NT2/D1 (cell line): ENCODE measurements around the gene TBC1D22A.

Source experiments
- DNase-seq: peaks from one replicate; pipeline ENCODE4 v3.0.0-alpha.2; 2011; ENCODE audit warnings: low read depth, low spot score
- H3K27me3 ChIP-seq: 2 replicates; pipeline ENCODE4 v1.6.0; 2011; ENCODE audit warnings: mild to moderate bottlenecking; ENCODE audit not compliant: insufficient read length, insufficient read depth
- H3K36me3 ChIP-seq: 2 replicates; pipeline ENCODE4 v1.6.1; 2011; ENCODE audit warnings: mild to moderate bottlenecking, low read length, mixed read lengths; ENCODE audit not compliant: insufficient read depth, insufficient read length
- H3K4me1 ChIP-seq: 2 replicates; pipeline ENCODE4 v1.5.1; 2011; ENCODE audit not compliant: insufficient read depth, insufficient read length
- H3K4me3 ChIP-seq: 2 replicates; pipeline ENCODE4 v1.5.1; 2011; ENCODE audit warnings: low read depth; ENCODE audit not compliant: insufficient read length
- H3K9ac ChIP-seq: 2 replicates; pipeline ENCODE4 v1.6.0; 2011; ENCODE audit warnings: low read depth; ENCODE audit not compliant: insufficient read length
- H3K9me3 ChIP-seq: 2 replicates; pipeline ENCODE4 v1.5.1; 2011; ENCODE audit warnings: mild to moderate bottlenecking, low read length; ENCODE audit not compliant: insufficient read depth
- SUZ12 ChIP-seq: IDR thresholded peaks from 2 replicates; pipeline ENCODE4 v1.6.1; 2011; ENCODE audit not compliant: insufficient read length, insufficient read depth; ENCODE audit errors: extremely low read depth
- YY1 ChIP-seq: IDR thresholded peaks from 2 replicates; pipeline ENCODE4 v1.6.1; 2011; ENCODE audit not compliant: insufficient read length, insufficient read depth
- ZNF274 ChIP-seq: IDR thresholded peaks from 2 replicates; pipeline ENCODE4 v1.6.1; 2011; ENCODE audit warnings: mild to moderate bottlenecking, low read depth, low read length

TBC1D22A gene

DNA sequence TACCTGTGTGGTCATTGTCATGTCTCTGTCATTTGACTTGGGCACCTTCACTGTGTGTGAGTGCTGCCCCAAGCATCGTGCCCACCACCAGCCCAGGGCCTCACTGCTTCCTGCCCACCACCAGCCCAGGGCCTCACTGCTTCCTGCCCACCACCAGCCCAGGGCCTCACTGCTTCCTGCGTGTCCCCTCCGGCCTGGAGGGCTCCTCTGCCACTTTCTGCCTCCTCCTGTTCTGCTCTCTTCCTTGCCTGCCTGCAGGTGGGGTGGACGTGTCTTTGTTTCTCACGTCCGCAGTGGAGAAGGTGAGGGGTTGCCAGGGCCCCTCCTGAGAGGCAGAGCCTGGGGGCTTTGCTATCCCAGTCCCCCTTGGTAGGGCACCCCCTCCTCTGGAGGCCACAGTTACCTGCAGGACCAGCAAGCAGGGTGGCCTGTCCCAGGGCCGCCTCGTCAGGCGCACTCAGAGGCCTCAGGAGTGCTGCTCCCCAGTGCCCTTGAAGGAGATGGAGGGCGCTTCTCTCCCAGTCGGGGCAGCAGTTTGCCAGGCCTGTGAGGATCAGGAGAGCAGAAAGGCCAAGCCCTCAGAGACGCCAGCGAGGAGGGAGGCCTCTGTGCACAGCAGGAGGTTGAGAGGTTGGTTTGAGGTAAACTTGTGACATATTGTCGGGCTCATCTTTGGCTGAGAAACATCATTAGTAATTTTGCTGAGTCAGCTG lies 290.7 kb downstream of the TBC1D22A start:
- no peak for DNase-seq
- Histone ChIP-seq H3K36me3 (peaks cover 7% of the 10 kb centered on the region), H3K4me1 (peaks cover 14% of the 10 kb centered on the region), H3K9me3 (no peaks in the 10 kb centered on the region), H3K9ac (no peak overlapping the region), H3K27me3 (no peaks in the 10 kb centered on the region), H3K4me3 (no peak overlapping the region)
- TF ChIP-seq SUZ12 (no peak), YY1 (no peak)

DNA sequence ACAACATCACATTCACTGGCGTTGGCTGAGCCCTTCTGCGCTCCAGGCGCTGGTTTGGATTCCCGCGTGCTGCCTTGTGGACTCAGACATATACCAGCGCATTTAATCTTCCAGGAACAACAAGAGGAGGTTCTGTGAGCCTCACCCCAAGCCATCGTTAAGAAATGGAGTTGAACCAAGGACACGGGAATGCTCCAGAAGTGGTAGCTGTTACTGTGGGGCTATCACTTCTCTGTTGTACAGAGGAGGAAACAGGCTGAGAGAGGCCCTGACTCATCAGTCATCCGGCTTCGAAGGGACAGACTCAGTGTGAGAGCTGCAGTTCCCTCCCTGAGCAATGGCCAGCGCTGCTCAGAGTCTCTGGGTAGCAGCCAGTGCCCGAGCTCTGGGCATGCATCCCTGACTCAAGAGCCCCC lies 291.3 kb downstream of the TBC1D22A start:
- Histone ChIP-seq H3K9me3 (no peaks in the 10 kb centered on the region), H3K27me3 (no peaks in the 10 kb centered on the region), H3K4me3 (no peak overlapping the region), H3K4me1 (peaks cover 14% of the 10 kb centered on the region), H3K9ac (no peak overlapping the region), H3K36me3 (peaks cover 7% of the 10 kb centered on the region)
- TF ChIP-seq YY1, result no peak
- TF ChIP-seq SUZ12, result no peak
- no peak for TF ChIP-seq ZNF274
- no peak for DNase-seq

DNA sequence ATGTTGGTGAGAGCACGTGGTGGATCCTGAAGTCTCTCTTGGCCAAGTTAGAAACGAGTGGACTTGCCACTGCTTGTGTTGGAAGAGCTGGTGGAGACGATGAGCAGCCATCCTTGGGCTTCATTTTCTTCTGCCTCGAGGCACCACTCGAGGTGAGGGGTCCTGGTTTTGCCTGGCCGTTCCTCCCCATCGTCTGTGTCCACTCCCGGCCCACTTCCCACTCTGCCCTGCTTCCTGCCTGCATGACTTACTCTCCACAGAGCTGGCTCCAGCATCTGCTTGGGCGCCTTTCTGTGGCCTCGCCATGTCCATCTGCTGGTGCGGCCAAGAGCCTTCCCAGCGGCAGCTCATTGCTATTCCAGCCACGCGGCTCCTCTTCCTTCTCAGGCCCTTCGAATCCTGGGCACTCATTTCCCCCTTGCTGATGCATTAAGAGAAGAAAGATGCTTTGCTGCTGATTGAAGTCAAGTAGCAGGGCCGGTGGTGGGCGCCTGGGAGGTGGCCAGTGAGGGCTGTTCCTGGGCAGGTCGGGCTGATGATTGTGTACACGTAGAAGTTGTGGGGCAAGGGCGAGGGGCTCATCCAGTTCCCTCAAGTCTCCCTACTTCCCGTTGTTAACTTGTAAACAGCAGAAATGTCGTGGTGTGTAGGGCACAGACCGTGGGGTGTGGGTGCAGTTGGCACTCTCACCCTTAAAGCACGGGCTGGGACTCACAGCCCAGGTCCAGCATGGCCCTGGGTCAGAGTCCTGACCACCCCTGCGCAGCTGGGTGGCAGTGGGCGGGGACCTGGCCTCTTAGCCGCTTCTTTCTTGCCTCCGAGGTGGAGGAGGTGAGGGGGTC lies 292.0 kb downstream of the TBC1D22A start:
- no peak overlapping the region for H3K4me3 ChIP-seq
- no peaks in the 10 kb centered on the region for H3K9me3 ChIP-seq
- peaks cover 14% of the 10 kb centered on the region for H3K4me1 ChIP-seq
- H3K9ac ChIP-seq, result no peak overlapping the region
- peaks cover 7% of the 10 kb centered on the region for H3K36me3 ChIP-seq
- H3K27me3 ChIP-seq, result no peaks in the 10 kb centered on the region
- no peak for TF ChIP-seq SUZ12
- TF ChIP-seq YY1, result no peak
- no peak for TF ChIP-seq ZNF274
- no peak for DNase-seq

DNA sequence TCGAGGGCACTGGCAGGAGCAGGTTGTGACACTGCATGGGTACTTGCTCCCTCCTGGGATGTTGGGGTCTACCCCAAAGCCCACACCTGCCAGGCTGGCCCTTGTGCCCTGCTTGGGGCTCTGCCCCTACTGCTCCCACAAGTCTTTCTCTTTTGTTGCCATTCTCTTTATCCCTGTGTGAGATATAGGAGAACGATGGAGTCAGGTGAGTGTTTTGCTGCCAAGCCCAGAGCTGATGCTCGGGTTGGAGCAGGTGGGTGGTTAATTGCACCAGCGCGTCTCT lies 292.6 kb downstream of the TBC1D22A start:
- no peak for DNase-seq
- H3K9me3 ChIP-seq, result no peaks in the 10 kb centered on the region
- TF ChIP-seq ZNF274 (no peak), YY1 (no peak), SUZ12 (no peak)
- H3K4me1 ChIP-seq, result peaks cover 14% of the 10 kb centered on the region
- no peaks in the 10 kb centered on the region for H3K27me3 ChIP-seq
- H3K9ac ChIP-seq, result no peak overlapping the region
- no peak overlapping the region for H3K4me3 ChIP-seq
- H3K36me3 ChIP-seq, result peaks cover 7% of the 10 kb centered on the region

DNA sequence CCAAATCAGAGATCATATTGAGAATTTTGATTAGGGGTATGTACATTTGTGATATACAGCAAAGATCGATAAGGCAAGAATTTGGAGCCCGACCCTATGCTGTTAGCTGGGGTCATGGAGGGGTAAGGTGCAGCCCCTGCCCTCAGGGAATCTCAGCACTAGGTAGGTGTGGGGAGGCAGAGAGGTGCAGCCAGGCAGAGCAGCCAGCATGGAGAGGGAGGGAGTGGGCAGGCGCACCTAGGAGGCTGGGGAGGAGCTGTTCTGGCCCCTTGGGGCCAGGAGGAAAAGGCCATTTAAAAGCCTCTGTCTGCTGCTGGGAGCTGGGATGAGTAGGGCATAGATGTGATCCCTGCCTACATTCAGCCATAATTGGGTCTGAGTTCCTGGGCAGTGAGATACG lies 293.0 kb downstream of the TBC1D22A start:
- TF ChIP-seq SUZ12, result no peak
- TF ChIP-seq ZNF274, result no peak
- TF ChIP-seq YY1, result no peak
- Histone ChIP-seq H3K27me3 (no peaks in the 10 kb centered on the region), H3K9me3 (no peaks in the 10 kb centered on the region), H3K4me1 (peaks cover 14% of the 10 kb centered on the region), H3K36me3 (peaks cover 7% of the 10 kb centered on the region), H3K4me3 (no peak overlapping the region), H3K9ac (no peak overlapping the region)
- DNase-seq, result no peak

DNA sequence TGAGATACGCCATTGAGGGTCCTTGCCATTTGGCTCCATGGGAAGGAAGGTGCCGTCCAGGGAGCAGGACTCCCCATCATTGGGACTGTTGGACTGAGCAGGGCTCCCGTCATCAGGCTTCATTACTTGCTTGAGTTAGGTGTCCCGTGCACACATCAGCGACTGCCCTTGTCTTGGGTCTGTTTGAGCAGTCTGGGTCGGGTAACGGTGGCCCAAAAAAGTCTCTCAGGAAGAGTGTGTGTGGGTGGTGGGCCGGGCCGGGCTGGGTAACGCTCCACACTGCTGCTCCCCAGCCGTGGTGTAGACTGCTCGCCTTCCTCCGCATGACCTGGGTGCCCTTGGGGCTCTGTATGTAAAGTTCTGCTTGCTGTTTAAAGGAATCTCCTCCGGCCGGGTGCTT lies 293.5 kb downstream of the TBC1D22A start:
- H3K36me3 ChIP-seq, result peaks cover 7% of the 10 kb centered on the region
- H3K4me3 ChIP-seq, result no peak overlapping the region
- no peak for TF ChIP-seq ZNF274
- no peak for TF ChIP-seq SUZ12
- TF ChIP-seq YY1, result no peak
- H3K9me3 ChIP-seq, result no peaks in the 10 kb centered on the region
- H3K27me3 ChIP-seq, result no peaks in the 10 kb centered on the region
- no peak for DNase-seq
- peaks cover 14% of the 10 kb centered on the region for H3K4me1 ChIP-seq
- H3K9ac ChIP-seq, result no peak overlapping the region

DNA sequence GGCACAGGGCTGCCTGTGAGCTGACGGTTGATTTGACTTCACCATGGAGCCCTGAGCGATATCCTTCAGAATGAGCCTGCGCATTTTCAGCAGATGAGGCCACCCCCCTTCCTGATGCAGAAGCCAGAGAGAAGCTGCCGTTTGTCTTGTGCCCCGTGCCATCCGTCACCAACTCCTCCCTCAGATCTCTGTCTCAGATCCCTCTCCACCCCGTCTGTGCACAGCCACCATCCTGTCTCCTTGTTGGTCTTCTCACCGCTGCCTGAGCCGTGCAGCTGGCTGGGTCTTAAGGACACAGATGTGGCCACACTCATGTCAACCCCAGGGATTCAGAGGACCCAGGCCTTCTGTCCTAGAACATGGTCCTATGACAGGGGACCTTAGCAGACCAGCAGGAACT lies 293.9 kb downstream of the TBC1D22A start:
- Histone ChIP-seq H3K36me3 (peaks cover 11% of the 10 kb centered on the region), H3K4me3 (no peak overlapping the region)
- TF ChIP-seq YY1 (no peak), SUZ12 (no peak), ZNF274 (no peak)

More for the DNA sequence above, 293.9 kb downstream of the TBC1D22A start:
- DNase-seq, result no peak
- no peaks in the 10 kb centered on the region for H3K9me3 ChIP-seq
- H3K27me3 ChIP-seq, result no peaks in the 10 kb centered on the region
- peaks cover 14% of the 10 kb centered on the region for H3K4me1 ChIP-seq
- no peak overlapping the region for H3K9ac ChIP-seq
